ENCODE measurements around the gene TNNC2. TPM values are rescaled to one million over a fixed set of nuclear protein-coding genes. Genes with fewer than 3 reads are reported as not detected.
"Not testable (repeated sequence)": the region's sequence is repeated elsewhere in the genome, so short reads cannot be mapped to it uniquely, and the experiment has no call there.

The TNNC2 gene
- polyA plus RNA-seq, 12 donors = 1,517 to 8,366 (median 5,425) TPM

GRCh38 chr20:45851501-45851900 is 24.4 kb upstream of the TNNC2 start:
- no peak for DNase-seq

GRCh38 chr20:45850926-45851325 is 23.8 kb upstream of the TNNC2 start:
- no peak for DNase-seq

- DNase-seq = no peak
These were observed 23.1 kb upstream of the TNNC2 start for GRCh38 chr20:45850238-45850637.

GRCh38 chr20:45848969-45849582 is 22.0 kb upstream of the TNNC2 start:
- no peak for DNase-seq

- DNase-seq = no peak
These were observed 21.3 kb upstream of the TNNC2 start for GRCh38 chr20:45848421-45848820.

GRCh38 chr20:45845452-45845851 is 18.3 kb upstream of the TNNC2 start:
- DNase-seq = no peak

GRCh38 chr20:45843506-45843905 is 16.4 kb upstream of the TNNC2 start:
- no peak for DNase-seq

- DNase-seq = no peak
These were observed 15.2 kb upstream of the TNNC2 start for GRCh38 chr20:45842169-45842812.

GRCh38 chr20:45841407-45842129 is 14.5 kb upstream of the TNNC2 start:
- no peak for DNase-seq

GRCh38 chr20:45840700-45841198 is 13.6 kb upstream of the TNNC2 start:
- DNase-seq = no peak

GRCh38 chr20:45836841-45837240 is 9.7 kb upstream of the TNNC2 start:
- DNase-seq = no peak

- no peak for DNase-seq
These were observed 8.7 kb upstream of the TNNC2 start for GRCh38 chr20:45835825-45836224.

GRCh38 chr20:45835329-45835765 is 8.2 kb upstream of the TNNC2 start:
- DNase-seq = no peak

- DNase-seq = no peak
These were observed 7.7 kb upstream of the TNNC2 start for GRCh38 chr20:45834797-45835161.

GRCh38 chr20:45833883-45834796 is 7.0 kb upstream of the TNNC2 start:
- DNase-seq = peak; percentile 83

- DNase-seq = peak; percentile 73
These were observed 6.1 kb upstream of the TNNC2 start, which contains the start of gene SNX21 for GRCh38 chr20:45833030-45833882. SNX21 (plus strand) TSS chr20:45833799; CDS start chr20:45833920, 121 bp downstream.

GRCh38 chr20:45832619-45833018 is 5.5 kb upstream of the TNNC2 start:
- DNase-seq = no peak

- DNase-seq = not testable (repeated sequence)
These were observed 2.6 kb upstream of the TNNC2 start for GRCh38 chr20:45829673-45830106.

GRCh38 chr20:45828589-45828988 is 1.5 kb upstream of the TNNC2 start:
- no peak for DNase-seq

GRCh38 chr20:45827712-45828111 is 600 bp upstream of the TNNC2 start:
- DNase-seq = no peak

All from muscle of arm (tissue), 12 donors.